ENCODE data around the gene BMP3. TPM values are rescaled to one million over a fixed set of nuclear protein-coding genes. Genes with fewer than 3 reads are reported as not detected.

The BMP3 gene
- total RNA-seq, 3 donors from 2014 or later (not counting 1 experiment from before 2014, with no cell fraction given) = not detected

DNA sequence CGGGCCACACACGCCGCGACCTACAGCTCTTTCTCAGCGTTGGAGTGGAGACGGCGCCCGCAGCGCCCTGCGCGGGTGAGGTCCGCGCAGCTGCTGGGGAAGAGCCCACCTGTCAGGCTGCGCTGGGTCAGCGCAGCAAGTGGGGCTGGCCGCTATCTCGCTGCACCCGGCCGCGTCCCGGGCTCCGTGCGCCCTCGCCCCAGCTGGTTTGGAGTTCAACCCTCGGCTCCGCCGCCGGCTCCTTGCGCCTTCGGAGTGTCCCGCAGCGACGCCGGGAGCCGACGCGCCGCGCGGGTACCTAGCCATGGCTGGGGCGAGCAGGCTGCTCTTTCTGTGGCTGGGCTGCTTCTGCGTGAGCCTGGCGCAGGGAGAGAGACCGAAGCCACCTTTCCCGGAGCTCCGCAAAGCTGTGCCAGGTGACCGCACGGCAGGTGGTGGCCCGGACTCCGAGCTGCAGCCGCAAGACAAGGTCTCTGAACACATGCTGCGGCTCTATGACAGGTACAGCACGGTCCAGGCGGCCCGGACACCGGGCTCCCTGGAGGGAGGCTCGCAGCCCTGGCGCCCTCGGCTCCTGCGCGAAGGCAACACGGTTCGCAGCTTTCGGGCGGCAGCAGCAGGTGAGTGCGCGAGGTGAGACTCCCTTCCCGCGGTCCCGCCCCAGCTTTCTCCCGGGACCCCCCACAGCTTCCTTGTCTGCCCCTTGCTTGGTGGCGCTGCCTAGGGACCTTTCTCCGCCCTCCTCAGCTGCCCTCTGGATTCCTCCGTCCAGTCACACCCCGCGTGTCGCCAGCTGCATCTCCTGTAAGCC, 678 bp downstream of the BMP3 start:
- ATAC-seq (peak in 2 of 3 donors; percentile 10 to 48), DNase-seq (no peak)
- H3K27ac Mint-ChIP-seq = no peak overlapping the region
- 2% methylated on average over 77 of the region's 77 CpGs for WGBS (ENCODE audit: insufficient coverage)
- intact Hi-C loops (cut with micrococcal nuclease) = no loop called here
- Histone ChIP-seq H3K27ac (ENCODE audit: low read length) (no peak overlapping the region), H3K36me3 (ENCODE audit: control insufficient read depth, insufficient read depth, low read length) (no peaks in the 10 kb centered on the region), H3K4me1 (ENCODE audit: control insufficient read depth, insufficient read depth, low read length) (peaks cover 20% of the 10 kb centered on the region), H3K9me3 (ENCODE audit: control insufficient read depth, insufficient read depth, low read length) (no peaks in the 10 kb centered on the region), H3K4me3 (ENCODE audit: low read length) (peak overlapping the region; percentile 40), H3K27me3 (ENCODE audit: control insufficient read depth, insufficient read depth, low read length) (peaks cover 26% of the 10 kb centered on the region)
- TF ChIP-seq, protein P1, sequence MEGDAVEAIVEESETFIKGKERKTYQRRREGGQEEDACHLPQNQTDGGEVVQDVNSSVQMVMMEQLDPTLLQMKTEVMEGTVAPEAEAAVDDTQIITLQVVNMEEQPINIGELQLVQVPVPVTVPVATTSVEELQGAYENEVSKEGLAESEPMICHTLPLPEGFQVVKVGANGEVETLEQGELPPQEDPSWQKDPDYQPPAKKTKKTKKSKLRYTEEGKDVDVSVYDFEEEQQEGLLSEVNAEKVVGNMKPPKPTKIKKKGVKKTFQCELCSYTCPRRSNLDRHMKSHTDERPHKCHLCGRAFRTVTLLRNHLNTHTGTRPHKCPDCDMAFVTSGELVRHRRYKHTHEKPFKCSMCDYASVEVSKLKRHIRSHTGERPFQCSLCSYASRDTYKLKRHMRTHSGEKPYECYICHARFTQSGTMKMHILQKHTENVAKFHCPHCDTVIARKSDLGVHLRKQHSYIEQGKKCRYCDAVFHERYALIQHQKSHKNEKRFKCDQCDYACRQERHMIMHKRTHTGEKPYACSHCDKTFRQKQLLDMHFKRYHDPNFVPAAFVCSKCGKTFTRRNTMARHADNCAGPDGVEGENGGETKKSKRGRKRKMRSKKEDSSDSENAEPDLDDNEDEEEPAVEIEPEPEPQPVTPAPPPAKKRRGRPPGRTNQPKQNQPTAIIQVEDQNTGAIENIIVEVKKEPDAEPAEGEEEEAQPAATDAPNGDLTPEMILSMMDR (IDR thresholded peaks at IDR 0.05) = no peak
- no peaks in the 10 kb centered on the region for H3K9me3 Mint-ChIP-seq
- no peaks in the 10 kb centered on the region for H3K36me3 Mint-ChIP-seq
- peaks cover 19 to 20% of the 10 kb centered on the region in 2 donors for H3K4me1 Mint-ChIP-seq
- peaks cover 53 to 80% of the 10 kb centered on the region in 2 donors for H3K27me3 Mint-ChIP-seq (ENCODE audit: low read depth in 2 of 2)
- peak overlapping the region; percentile 90 for H3K4me3 Mint-ChIP-seq

DNA sequence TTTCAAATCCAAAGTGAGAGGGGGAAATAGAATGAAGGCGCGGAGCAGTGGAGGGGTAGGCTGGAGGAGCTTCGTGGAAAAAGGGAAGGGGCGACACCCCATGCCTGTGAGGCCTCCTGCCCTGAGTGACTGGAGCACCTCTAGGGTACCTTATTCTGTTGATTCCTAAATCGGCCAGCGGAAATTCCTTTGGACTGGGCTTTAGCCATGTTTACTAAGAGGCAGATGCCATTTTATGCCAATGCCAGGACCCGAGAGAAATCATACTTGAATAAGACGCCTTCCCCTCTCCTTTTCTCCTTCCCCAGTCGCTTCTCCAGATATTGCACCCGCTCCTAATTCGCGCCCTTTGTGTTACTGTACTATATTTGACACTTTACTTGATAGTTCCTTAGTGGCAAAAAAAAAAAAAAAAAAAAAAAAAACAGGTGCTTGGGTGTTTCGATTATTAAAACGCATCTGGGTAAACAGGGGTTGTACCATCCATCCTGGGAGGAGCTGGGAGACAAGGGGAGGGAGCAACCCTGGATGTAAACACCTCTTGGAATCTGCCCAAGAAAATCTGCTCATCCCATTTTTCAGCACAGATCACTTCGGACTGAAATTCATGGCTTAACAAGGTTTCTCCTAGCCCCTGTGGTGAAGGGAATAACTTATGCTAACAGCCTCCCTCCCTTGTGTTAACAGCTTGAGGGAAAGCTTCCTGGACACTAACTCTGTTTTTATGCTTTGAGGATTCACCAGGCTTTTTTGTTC, 1.5 kb downstream of the BMP3 start:
- Histone ChIP-seq H3K9me3 (ENCODE audit: control insufficient read depth, insufficient read depth, low read length) (no peaks in the 10 kb centered on the region), H3K4me3 (ENCODE audit: low read length) (peak overlapping the region; percentile 40), H3K27ac (ENCODE audit: low read length) (no peak overlapping the region), H3K27me3 (ENCODE audit: control insufficient read depth, insufficient read depth, low read length) (peaks cover 26% of the 10 kb centered on the region), H3K4me1 (ENCODE audit: control insufficient read depth, insufficient read depth, low read length) (peaks cover 20% of the 10 kb centered on the region), H3K36me3 (ENCODE audit: control insufficient read depth, insufficient read depth, low read length) (no peaks in the 10 kb centered on the region)
- intact Hi-C loops (cut with micrococcal nuclease) = no loop called here
- no peaks in the 10 kb centered on the region for H3K36me3 Mint-ChIP-seq
- H3K4me1 Mint-ChIP-seq = peaks cover 19 to 20% of the 10 kb centered on the region in 2 donors
- H3K9me3 Mint-ChIP-seq = no peaks in the 10 kb centered on the region
- no peak overlapping the region for H3K27ac Mint-ChIP-seq
- DNase-seq (no peak), ATAC-seq (no peak)
- H3K4me3 Mint-ChIP-seq = peak overlapping the region; percentile 77
- H3K27me3 Mint-ChIP-seq (ENCODE audit: low read depth in 2 of 2) = peaks cover 45 to 72% of the 10 kb centered on the region in 2 donors
- 34% methylated on average over 14 of the region's 15 CpGs for WGBS (ENCODE audit: insufficient coverage)
- TF ChIP-seq, protein P1 (IDR thresholded peaks at IDR 0.05) = no peak

GRCh38 chr4:81032771-81033684, 2.5 kb downstream of the BMP3 start:
- Mint-ChIP-seq H3K4me3 (no peak overlapping the region), H3K9me3 (no peaks in the 10 kb centered on the region), H3K27ac (no peak overlapping the region), H3K4me1 (peaks cover 19 to 20% of the 10 kb centered on the region in 2 donors), H3K27me3 (ENCODE audit: low read depth in 2 of 2) (peaks cover 43 to 62% of the 10 kb centered on the region in 2 donors), H3K36me3 (no peaks in the 10 kb centered on the region)
- no peak overlapping the region for H3K27ac ChIP-seq (ENCODE audit: low read length)
- DNase-seq = no peak
- H3K36me3 ChIP-seq (ENCODE audit: control insufficient read depth, insufficient read depth, low read length) = no peaks in the 10 kb centered on the region
- intact Hi-C loops (cut with micrococcal nuclease) = no loop called here
- H3K9me3 ChIP-seq (ENCODE audit: control insufficient read depth, insufficient read depth, low read length) = no peaks in the 10 kb centered on the region
- TF ChIP-seq, protein P1 (IDR thresholded peaks at IDR 0.05) = no peak
- no peak overlapping the region for H3K4me3 ChIP-seq (ENCODE audit: low read length)
- H3K27me3 ChIP-seq (ENCODE audit: control insufficient read depth, insufficient read depth, low read length) = peaks cover 26% of the 10 kb centered on the region
- H3K4me1 ChIP-seq (ENCODE audit: control insufficient read depth, insufficient read depth, low read length) = peaks cover 20% of the 10 kb centered on the region
- 95% methylated on average over 2 of the region's 4 CpGs for WGBS (ENCODE audit: insufficient coverage)
- ATAC-seq = no peak

All from natural killer cell (primary cell).